GM11168 (cell line): ENCODE measurements around the gene TNS3.

Experiments
- in situ Hi-C: fragments of 300-500 bp; cut with MboI; formaldehyde crosslinking; loops from one replicate; pipeline ENCODE4 v1.12.0; 2022; ENCODE audit warnings: low sequenced_read_pairs; ENCODE audit not compliant: unreplicated experiment

The TNS3 gene

GRCh38 chr7:47496056-47496665, 85.8 kb downstream of the TNS3 start:
- in situ Hi-C loops: no loop called here

- in situ Hi-C loops: no loop called here
Measured at GRCh38 chr7:47493976-47494911, 87.7 kb downstream of the TNS3 start.

GRCh38 chr7:47492716-47493325, 89.1 kb downstream of the TNS3 start:
- in situ Hi-C loops: no loop called here

GRCh38 chr7:47490501-47491265, 91.2 kb downstream of the TNS3 start:
- in situ Hi-C loops: no loop called here

GRCh38 chr7:47489624-47490023, 92.3 kb downstream of the TNS3 start:
- in situ Hi-C loops: no loop called here

- in situ Hi-C loops: no loop called here
Measured at GRCh38 chr7:47488969-47489342, 93.0 kb downstream of the TNS3 start.

GRCh38 chr7:47488201-47488968, 93.5 kb downstream of the TNS3 start:
- in situ Hi-C loops: no loop called here

GRCh38 chr7:47485640-47486435, 96.1 kb downstream of the TNS3 start:
- in situ Hi-C loops: no loop called here

GRCh38 chr7:47484923-47485639, 96.8 kb downstream of the TNS3 start:
- in situ Hi-C loops: no loop called here

GRCh38 chr7:47484457-47484856, 97.5 kb downstream of the TNS3 start:
- in situ Hi-C loops: no loop called here

GRCh38 chr7:47483604-47484273, 98.2 kb downstream of the TNS3 start:
- in situ Hi-C loops: no loop called here

- in situ Hi-C loops: no loop called here
Measured at GRCh38 chr7:47482013-47482875, 99.7 kb downstream of the TNS3 start.

GRCh38 chr7:47481541-47482012, 100.3 kb downstream of the TNS3 start:
- in situ Hi-C loops: no loop called here

GRCh38 chr7:47480576-47481538, 101.1 kb downstream of the TNS3 start:
- in situ Hi-C loops: no loop called here

- in situ Hi-C loops: no loop called here
Measured at GRCh38 chr7:47479821-47480575, 101.9 kb downstream of the TNS3 start.
